CD4-positive, alpha-beta T cell treated with Interleukin-2 at 100 ng/mL for 4 hours (primary cell): ENCODE results near the gene KRT9.
"Not testable (repeated sequence)": the region's sequence is repeated elsewhere in the genome, so short reads cannot be mapped to it uniquely, and the experiment has no call there.

ENCODE experiments used
- DNase-seq: peaks from one replicate; pipeline ENCODE4 v3.0.0-alpha.2; 2020; ENCODE audit warnings: low spot score

The KRT9 gene

GRCh38 chr17:41571561-41572434 lies at the start of gene KRT9:
TSS of gene KRT9 (minus strand) at chr17:41572059. CDS start at chr17:41571992, 67 bp downstream.
- DNase-seq: no peak

- not testable (repeated sequence) for DNase-seq
Observed at GRCh38 chr17:41621435-41621817, 49.6 kb upstream of the KRT9 start.

DNA sequence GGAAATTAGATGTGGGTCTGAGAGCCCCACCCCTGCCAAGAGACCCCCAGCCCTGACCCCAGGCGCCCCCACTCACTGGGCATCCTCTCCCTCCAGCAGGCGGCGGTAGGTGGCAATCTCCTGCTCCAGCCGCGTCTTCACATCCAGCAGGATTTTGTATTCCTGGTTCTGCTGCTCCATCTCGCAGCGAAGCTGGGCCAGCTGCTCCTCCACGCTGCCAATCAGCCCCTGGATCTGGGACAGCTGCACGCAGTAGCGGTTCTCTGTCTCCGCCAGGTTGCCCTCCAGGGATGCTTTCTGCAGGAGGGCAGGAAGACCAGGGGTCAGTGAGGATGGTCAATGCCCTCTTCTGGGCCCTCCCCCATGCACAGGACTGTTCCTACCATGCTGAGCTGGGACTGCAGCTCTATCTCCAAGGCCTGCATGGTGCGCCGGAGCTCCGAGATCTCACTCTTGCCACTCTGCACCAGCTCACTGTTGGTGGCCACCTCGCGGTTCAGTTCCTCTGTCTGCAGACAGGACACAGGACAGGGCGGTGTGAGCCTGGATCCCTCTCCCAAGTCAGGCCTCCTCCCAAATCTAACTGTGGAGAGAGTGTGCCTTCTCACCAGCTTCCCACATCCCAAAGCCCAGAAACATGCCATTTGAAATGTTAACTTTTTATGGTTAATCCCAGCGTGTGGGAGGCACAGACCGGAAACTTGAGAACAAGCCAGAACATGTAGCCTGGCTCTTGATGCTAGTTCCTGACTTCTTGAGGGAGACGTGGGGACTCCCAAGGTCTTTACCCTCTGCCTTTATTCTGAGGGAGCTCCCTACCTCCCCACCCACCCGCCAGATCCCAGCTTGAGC lies 49.0 kb upstream of the KRT9 start:
- DNase-seq: no peak

DNA sequence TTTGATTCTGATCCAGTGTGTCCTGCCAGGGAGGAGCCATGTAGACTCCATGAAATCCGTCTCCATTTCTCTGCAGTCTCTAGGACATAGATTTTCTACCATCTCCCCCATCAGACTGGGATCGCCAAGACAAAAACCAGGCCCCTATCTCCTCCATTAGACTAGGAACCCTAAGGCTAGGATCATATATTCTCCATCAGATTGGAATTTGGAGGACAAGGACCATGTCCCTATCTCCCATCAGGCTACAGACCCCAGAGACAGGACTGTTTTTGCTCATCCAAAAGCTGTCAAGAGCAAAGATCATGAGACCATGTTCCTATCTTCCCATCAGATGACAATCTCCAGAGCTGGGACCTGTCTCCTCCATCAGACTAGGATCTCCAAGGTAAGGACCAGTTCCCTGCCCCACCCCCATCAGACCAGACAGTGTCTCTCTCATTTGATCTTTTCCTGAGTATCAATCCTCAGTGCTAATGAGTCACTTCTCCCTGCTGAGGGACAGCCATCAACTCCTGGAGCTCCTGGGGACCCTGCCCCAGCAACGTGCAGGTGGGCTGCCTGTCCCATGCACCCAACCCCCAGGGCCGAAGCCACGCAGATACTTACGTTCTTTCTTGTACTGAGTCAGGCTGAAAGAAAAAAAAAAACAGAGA lies 48.2 kb upstream of the KRT9 start:
- DNase-seq: not testable (repeated sequence)

- no peak for DNase-seq
Observed at GRCh38 chr17:41619036-41619926, 47.4 kb upstream of the KRT9 start.

GRCh38 chr17:41618341-41619035 lies 46.6 kb upstream of the KRT9 start:
- DNase-seq: no peak

DNA sequence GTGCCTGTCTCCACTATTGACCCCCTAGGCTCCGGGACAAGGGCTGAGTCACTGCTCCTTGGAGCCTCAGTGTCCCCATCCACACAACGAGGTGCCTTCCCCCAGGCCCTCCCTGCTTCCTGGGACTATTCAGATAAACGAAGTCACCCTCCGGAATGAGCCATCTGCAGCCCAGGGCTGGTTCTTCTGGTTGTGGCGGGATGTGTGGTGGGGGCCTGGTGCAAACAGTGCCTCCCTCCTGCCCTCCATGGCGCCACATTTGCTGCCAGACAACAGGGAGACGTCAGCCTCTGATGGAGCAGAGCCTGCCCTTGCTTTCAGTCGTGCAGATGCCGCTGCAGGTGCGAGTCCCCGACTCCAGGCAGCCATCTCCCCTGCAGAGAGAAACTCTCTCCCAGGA lies 45.8 kb upstream of the KRT9 start:
- no peak for DNase-seq

GRCh38 chr17:41617136-41617535 lies 45.3 kb upstream of the KRT9 start:
- no peak for DNase-seq

DNA sequence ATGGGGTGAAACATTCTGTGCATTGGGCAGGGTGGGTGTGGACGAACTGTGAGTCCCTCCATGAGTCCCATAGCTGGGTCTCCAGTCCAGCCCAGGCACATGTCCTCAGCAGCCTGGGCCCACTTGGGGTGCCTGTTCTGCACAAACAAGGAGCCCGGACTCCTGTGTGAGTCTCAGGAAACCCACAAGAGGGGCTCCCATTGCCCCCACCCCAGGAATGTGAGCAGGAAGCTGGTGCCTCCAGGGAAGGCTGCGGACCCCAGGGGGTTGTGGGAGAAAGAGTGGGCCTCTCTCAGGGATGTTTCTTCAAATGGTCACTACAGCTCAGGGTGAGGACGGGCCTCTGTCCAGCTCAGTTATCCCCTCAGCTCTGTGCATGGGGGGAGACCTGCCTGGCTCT lies 44.6 kb upstream of the KRT9 start:
- not testable (repeated sequence) for DNase-seq

DNA sequence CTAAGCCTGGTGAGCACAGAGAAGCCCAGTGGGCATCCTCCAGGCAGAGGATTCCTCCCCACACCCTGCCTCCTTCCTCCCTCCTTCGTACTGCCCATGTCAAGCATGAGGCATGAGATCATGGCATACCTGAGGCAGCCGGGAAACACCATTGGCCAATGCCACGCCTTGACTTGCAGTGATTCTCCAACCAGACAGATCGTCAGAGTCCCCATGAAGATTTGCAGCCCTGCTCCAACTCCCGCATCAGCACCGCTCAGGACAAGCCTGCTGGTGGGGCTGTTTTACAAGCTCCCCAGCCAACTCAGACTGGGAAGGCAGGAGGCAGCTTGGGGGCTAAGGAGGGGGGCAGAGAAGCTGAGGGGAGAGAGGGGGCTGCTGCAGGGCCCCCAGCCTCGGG lies 43.6 kb upstream of the KRT9 start:
- DNase-seq: no peak

GRCh38 chr17:41614767-41615166 lies 42.9 kb upstream of the KRT9 start:
- DNase-seq: not testable (repeated sequence)

GRCh38 chr17:41614098-41614497 lies 42.2 kb upstream of the KRT9 start:
- no peak for DNase-seq

DNA sequence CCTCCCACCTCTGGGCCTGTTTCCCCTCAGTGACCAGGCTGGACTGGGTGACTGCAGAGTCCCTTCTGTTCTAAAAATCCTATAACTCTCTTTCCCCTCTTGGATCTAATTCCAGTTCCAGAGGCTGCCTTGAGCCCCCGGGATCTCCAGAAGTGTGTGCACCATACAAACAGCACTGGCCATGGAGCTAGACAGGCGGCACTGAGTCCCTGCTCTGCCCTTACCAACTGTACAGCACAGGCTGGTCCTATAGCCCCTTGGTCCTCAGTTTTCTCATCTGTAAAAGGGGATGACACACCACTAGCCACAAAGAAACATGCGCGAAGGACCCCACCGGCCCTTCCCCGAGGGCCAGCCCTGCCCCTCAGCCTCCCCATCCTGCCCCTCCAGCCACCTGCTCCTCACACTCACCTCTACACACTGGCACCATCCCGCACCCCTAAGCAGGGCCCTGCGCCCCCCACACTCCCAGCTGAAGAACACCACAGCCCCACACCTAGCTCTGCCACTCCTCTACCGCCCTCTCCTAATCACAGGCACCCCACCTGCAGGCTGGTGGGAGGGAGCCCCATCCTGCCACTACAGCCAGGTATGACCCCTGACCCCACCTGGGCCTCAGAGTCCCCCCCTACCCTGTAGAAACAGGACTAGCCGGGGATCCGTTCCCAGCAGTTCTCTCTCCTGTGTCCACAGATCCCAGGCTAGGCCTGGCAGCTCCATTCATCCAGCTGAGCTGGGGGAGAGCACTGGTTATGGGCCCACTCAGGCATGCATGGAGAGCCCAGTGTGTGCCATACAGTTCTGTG lies 41.6 kb upstream of the KRT9 start:
- no peak for DNase-seq

GRCh38 chr17:41612376-41613160 lies 40.7 kb upstream of the KRT9 start, which contains the start of gene KRT16:
TSS of gene KRT16 (minus strand) at chr17:41612767. CDS start at chr17:41612688, 79 bp downstream.
- not testable (repeated sequence) for DNase-seq

GRCh38 chr17:41610965-41611640 lies 39.2 kb upstream of the KRT9 start:
- no peak for DNase-seq

DNA sequence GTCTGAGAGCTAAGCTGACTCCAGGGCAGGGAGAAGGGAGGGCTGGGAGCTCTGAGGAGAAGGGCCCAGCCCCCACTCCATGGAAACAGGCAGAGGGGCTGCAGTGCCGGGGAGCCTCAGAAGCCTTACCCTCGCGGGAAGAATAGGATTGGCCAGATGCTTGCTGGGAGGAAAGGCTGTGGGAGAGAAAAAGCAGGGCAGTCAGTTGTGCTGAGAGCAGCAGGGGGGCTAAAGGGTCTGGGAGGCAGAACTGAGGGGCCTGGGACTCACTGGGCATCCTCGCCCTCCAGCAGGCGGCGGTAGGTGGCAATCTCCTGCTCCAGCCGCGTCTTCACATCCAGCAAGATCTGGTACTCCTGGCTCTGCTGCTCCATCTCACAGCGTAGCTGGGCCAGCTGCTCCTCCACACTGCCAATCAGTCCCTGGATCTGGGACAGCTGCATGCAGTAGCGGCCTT lies 38.2 kb upstream of the KRT9 start:
- not testable (repeated sequence) for DNase-seq

- not testable (repeated sequence) for DNase-seq
Observed at GRCh38 chr17:41606930-41607329, 35.1 kb upstream of the KRT9 start.

- no peak for DNase-seq
Observed at GRCh38 chr17:41602524-41602923, 30.7 kb upstream of the KRT9 start.
